ENCODE data around the gene STK24. TPM values are rescaled to one million over a fixed set of nuclear protein-coding genes. Genes with fewer than 3 reads are reported as not detected.

Gene STK24
- total RNA-seq, 1 experiment from 2014 or later: 82.1 TPM

DNA sequence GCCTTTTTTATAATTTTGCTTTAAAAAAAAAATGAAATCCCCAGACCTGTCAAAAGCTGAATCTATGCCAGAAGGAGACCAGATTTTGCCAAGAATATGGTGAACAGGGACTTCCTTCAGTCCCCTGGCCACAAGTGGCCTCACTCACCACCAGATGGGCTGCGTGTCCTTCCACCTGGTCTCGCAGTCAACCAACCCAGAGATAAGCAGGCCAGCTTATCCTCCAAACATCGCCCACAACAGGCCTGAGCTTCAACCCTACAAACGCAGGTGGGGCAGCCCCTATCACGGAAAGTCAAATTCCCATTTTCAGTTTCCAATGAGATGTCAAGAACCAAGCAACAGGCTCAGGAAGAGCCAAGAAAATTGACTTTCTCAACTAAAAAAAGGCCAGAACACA lies 30.5 kb downstream of the STK24 start:
- Histone ChIP-seq H3K9me3 (0 out of 2 replicates have a peak, but pooled peaks cover 8% of the 10 kb centered on the region), H3K4me3 (no peak overlapping the region), H3K27me3 (no peaks in the 10 kb centered on the region), H3K36me3 (peaks cover 20% of the 10 kb centered on the region)
- no peak for DNase-seq

DNA sequence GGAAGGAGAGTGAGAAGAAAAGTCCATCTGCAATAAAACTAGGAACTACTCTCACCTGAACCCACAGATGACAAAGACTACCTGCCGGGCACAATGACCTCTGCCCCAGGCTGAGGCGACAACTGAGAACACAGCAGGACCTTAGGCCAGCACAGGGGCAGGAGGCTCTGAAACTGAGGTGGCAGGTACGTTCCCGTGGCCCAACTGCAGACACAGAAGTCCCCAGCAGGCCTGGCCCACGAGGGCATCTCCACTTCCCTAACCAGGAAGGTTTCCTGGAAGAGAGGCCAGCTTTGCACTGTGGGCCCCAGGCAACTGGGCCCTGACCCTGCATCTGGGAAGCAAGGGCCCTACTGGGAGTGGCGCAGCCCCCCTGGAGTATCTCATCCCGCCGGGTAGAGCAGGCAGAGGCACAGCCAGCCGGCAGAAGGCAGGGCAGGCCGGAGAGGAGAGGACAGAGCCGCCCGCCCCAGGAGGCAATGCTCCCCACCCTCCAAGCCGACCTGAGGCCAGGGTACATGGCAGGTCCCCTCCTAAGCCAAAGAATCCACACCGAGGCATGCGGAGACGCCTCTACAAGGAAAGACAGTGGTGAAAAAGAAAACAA lies 32.7 kb downstream of the STK24 start:
- no peak for DNase-seq
- no peaks in the 10 kb centered on the region for H3K27me3 ChIP-seq
- 0 out of 2 replicates have a peak, but pooled peaks cover under 1% of the 10 kb centered on the region for H3K9me3 ChIP-seq
- peaks cover 1% of the 10 kb centered on the region for H3K36me3 ChIP-seq
- H3K4me3 ChIP-seq: no peak overlapping the region

DNA sequence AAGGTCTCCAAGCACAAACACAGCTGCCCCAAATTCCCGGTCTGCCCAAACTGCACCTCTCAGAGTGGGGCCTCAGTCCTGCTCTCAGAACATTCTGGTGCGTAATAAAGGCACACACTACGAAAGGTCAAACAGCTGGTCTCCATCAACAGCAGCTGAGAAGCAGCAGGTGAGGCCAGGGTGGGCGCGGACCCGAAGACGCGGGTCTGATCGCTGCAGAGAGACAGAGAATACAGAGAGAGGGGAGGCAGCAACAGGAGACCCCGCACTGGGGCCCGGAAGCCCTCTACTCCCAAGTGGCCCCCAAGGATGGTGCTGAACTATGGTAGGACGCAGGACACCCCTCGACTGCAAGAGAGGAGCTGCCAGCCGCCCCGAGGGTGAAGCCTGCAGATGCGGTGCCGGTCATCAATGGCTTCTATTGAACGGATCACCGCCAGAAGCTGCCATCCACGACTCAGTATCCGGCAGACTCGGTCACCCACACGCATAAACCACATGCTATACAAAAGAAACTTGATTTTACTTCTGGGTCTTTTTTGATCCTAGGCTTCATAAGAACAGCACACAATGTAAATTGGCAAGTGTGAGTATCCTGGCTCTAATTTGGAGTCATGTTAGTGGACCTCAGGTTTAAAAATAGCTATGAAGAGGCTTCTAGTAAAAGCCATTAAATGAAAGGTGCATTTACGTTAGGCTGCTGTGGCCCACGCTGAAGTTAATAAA lies 33.4 kb downstream of the STK24 start:
- DNase-seq: no peak
- Histone ChIP-seq H3K9me3 (no peaks in the 10 kb centered on the region), H3K27me3 (no peaks in the 10 kb centered on the region), H3K4me3 (no peak overlapping the region), H3K36me3 (no peaks in the 10 kb centered on the region; the same call in none of the 2 replicates)

DNA sequence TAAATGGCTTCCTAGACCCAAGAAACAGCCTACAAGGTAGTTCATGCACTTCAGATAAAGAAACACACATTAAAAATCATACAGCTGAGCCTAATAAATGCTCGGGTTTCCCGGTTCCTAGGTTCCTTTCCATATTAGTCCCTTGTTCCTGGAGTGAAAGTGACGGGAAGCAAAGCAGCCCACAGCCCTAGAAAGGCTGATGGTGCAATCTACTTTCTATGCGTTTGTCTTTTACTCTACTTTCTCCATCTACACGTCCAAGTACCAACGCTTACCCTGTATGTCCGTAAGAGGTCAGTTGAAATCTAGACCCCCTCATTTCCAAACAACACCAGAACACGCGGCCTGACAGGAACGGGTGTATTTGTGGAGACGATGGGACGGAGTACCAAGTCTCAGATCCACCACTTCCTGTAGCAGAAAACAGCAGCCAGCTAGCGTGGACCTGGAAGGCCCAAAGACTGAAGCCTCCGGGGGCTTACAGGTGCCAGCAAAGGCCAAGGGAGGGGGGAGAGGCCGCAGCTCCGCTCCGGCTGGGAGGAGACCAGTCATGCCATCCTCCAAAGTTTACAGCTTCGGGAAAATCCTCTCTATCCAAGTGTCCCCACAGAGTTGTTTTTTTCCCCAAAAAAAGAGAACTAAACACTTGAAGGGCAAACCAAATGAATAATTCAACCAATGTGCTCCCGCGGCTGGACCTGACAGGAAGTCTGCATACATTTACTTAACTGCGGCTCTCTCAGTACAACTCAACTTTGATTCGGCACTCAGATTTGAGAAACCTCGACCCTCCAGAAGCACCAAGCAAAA lies 34.1 kb downstream of the STK24 start:
- Histone ChIP-seq H3K36me3 (no peaks in the 10 kb centered on the region; the same call in none of the 2 replicates), H3K9me3 (no peaks in the 10 kb centered on the region), H3K4me3 (no peak overlapping the region), H3K27me3 (no peaks in the 10 kb centered on the region)
- DNase-seq: no peak

DNA sequence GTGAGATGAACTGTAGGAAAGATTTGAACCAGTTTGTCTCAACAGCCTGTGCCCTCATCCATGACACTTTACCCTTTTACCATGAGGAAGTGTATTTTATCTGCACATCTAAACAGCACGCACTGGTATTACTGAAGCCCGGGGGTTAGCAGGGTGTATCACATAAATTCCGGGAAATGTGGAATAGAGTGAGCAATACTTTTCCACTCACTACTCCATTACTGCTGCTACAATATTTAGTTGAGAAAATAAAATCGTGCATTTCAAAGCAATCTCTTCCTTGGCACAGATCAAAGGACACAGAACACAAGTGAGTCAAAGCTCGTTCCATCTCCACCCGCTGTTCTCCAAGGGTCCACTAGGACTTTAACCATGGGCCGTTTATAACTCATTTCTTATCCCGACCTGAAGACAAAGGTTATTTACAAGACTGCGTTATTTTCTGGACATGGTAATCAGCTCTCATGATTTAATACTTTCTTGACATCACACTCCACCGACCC lies 35.2 kb downstream of the STK24 start:
- Histone ChIP-seq H3K36me3 (no peaks in the 10 kb centered on the region; the same call in none of the 2 replicates), H3K9me3 (no peaks in the 10 kb centered on the region), H3K27me3 (no peaks in the 10 kb centered on the region), H3K4me3 (no peak overlapping the region)
- DNase-seq: no peak

DNA sequence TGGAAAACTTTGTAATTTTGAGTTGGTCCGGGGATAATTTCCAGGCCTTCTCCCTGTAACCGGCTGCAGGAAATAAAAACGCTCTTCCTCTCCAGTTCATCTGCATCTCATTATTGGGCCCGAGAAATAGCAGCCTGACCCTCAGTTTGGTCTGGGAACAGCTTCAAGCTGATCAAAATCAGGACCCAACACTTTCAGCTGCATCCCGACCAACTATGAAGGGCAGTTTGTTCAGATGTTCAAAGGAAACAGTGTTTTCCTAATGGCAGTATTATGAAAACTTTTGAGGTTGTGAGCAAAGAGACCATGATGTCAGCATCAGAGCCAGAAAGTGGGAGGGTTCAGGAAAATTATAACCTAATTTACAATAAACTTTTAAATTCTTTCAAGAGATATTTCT lies 35.7 kb downstream of the STK24 start:
- no peaks in the 10 kb centered on the region for H3K9me3 ChIP-seq
- no peaks in the 10 kb centered on the region; the same call in none of the 2 replicates for H3K36me3 ChIP-seq
- DNase-seq: no peak
- H3K27me3 ChIP-seq: no peaks in the 10 kb centered on the region
- no peak overlapping the region for H3K4me3 ChIP-seq

DNA sequence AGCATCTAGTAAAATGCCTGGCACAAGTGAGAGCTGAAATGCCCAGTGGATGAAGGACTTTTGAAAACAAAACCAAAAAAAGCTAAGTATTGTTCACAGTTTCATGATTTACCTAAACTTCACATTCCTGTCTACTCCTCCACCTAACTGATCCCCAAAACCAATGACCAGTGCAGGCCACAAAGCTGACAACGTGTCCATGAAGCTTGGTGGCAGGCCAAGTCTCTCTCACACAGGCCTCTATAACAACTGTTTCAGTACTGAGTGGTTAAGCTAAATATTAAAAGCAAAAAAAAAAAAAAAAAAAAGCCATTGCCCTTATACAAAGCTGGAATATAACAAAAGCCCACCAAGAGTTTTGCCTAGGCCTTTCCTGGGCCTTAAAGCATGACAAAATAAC lies 36.4 kb downstream of the STK24 start:
- no peaks in the 10 kb centered on the region for H3K27me3 ChIP-seq
- DNase-seq: no peak
- no peak overlapping the region for H3K4me3 ChIP-seq
- no peaks in the 10 kb centered on the region for H3K9me3 ChIP-seq
- H3K36me3 ChIP-seq: no peaks in the 10 kb centered on the region; the same call in none of the 2 replicates

DNA sequence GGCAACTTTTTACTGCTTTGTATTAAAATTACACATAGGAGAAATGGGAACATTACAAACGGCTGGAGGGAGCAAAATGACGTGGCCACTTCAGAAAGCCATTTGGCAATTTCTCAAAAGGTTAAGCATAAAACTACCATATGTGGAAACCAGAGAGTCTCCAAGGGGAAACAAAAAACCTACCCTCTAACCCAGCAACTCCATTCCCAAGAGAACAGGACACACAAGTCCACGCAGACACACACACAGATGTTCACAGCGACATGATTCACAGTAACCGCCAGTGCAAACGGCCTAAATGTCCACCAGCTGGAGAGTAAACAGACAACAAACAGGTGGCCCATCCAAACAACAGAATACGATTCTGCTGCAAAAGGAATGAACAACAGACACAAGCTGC lies 37.2 kb downstream of the STK24 start:
- Histone ChIP-seq H3K27me3 (no peaks in the 10 kb centered on the region), H3K9me3 (no peaks in the 10 kb centered on the region), H3K4me3 (no peak overlapping the region), H3K36me3 (no peaks in the 10 kb centered on the region; the same call in none of the 2 replicates)
- no peak for DNase-seq

DNA sequence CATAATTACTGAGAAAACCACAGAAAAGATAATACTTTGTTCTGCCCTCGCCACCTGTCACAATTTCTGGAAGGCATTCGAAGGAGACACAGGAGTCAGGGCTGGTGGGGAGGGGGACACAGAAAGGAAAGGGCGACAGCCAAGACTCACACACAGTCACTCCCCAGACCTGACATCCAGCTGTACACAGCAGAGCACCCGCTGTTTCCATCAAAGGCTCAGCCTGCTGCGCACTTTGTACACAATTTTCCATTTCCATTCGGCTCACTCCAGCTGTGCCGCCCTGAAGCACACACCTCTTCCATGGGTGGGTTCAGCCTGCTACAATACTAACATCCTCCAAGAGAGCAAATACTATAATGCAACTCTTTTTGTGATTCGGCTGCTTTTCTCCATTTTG lies 38.0 kb downstream of the STK24 start:
- no peak for DNase-seq
- Histone ChIP-seq H3K9me3 (no peaks in the 10 kb centered on the region), H3K27me3 (no peaks in the 10 kb centered on the region), H3K4me3 (no peak overlapping the region), H3K36me3 (no peaks in the 10 kb centered on the region; the same call in 1 of the 2 replicates)

DNA sequence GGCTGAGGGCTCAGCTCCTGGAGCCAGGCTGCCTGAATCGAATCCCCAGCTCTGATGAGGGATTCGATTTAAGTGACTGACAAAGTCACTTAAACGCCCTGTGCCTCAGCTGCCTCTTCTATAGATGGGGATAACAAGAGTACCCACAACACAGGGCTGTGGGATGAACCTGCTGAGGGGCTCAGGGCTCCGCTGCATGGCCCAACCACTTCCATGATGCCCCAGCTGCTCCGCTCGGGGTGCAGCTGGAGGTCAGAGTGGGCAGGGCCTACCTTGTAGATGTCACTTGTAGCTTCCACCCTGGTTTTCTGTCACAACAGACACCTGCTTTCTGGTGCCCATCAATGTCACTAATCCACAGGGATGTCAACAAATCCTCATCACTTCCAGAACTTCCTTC lies 39.2 kb downstream of the STK24 start:
- H3K4me3 ChIP-seq: no peak overlapping the region
- H3K27me3 ChIP-seq: no peaks in the 10 kb centered on the region
- no peak for DNase-seq
- H3K9me3 ChIP-seq: no peaks in the 10 kb centered on the region
- H3K36me3 ChIP-seq: no peaks in the 10 kb centered on the region; the same call in 1 of the 2 replicates

DNA sequence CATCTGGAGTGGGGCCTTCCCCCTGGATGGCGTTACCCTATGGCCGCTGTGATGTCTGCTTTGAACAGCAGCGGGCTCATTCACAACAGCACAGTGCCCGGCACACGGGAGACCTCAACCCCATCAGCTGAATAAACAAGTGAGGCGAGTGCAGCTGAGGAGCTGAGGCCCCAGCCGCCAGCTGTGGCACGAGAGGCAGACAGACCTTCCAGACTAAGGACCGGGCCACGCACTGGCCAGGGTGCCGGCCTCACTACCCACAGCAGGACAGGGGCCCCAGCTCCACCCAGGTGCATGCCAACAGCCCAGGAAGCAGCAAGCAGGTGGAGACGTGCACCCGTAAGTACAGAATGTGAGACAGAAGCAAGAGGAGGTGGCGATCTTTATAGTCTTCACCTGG lies 39.6 kb downstream of the STK24 start:
- no peaks in the 10 kb centered on the region for H3K27me3 ChIP-seq
- H3K4me3 ChIP-seq: no peak overlapping the region
- no peaks in the 10 kb centered on the region; the same call in 1 of the 2 replicates for H3K36me3 ChIP-seq
- no peaks in the 10 kb centered on the region for H3K9me3 ChIP-seq
- DNase-seq: no peak

DNA sequence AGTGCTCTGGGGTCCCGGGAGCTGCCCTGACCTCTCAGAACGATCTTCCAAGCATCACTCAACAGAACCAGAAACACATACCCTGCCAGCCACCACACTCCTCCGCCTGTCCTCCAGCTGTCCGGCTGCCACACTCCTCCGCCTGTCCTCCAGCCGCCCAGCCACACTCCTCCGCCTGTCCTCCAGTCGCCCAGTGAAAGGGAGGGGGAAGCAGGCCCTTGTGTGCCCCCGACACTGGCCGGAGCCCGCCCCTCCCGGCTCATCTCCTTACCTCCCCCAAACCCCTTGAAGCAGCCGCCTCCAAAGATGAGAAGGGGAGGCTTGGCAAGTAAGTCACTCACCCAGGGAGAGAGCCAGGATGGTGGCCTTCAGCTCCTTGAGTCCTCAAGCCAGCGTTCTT lies 40.2 kb downstream of the STK24 start:
- Histone ChIP-seq H3K27me3 (no peaks in the 10 kb centered on the region), H3K4me3 (no peak overlapping the region), H3K9me3 (no peaks in the 10 kb centered on the region), H3K36me3 (no peaks in the 10 kb centered on the region; the same call in 1 of the 2 replicates)
- no peak for DNase-seq

DNA sequence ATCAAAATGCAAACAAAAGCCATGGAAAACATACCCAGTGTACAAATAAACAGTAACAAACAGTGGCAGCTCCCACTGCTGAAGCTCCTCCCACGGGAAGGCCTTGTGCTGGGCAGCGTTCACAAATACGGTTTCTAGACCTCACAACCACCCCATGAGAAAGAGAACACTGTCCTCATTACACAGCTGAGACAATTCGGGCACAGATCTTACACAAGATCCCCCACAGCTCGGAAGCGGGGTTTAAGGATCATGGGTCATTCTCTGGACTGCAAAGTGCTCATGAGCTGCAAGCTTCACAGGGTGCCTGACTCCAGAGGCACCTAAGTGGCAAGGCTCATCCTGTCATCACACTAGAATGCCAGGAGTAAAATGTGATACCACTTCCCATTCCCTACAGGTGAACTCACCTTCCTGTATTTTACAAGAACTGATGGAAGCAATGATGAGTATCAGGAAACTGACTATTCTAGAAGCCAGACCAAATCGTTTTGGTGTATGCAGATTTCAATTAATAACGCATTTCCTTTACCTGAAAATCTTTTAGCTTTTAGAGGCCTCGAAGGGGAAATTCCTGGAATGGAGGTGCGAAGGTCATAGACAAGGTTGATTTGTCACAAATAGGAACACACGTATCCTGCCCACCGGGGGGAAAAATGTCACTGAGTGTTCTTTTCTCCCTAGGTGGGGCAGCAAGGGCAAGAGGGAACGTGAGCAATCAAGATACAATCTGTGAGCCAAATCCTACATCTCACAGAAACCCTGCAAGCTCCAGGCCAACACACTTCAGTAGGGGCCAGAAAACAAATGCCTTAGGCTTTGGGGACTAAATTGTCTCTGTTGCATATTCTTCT lies 41.2 kb downstream of the STK24 start:
- H3K27me3 ChIP-seq: no peaks in the 10 kb centered on the region
- H3K36me3 ChIP-seq: no peaks in the 10 kb centered on the region; the same call in 1 of the 2 replicates
- H3K4me3 ChIP-seq: no peak overlapping the region
- no peak for DNase-seq
- no peaks in the 10 kb centered on the region for H3K9me3 ChIP-seq

DNA sequence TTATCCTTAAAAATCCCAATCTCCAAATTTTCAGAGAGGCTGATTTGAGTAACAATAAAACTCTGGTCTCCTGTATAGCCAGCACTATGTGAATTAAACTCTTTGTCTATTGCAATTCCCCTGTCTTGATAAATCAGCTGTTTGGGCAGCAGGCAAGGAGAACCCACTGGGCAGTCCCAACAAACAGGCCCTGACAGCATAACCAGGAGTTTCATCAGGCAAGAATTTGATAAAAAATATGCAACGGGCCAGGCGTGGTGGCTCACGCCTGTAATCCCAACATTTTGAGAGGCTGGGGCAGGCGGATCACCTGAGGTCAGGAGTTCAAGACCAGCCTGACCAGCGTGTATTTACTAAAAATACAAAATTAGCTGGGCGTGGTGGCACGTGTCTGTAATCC lies 42.1 kb downstream of the STK24 start:
- no peak for DNase-seq
- Histone ChIP-seq H3K27me3 (no peaks in the 10 kb centered on the region), H3K9me3 (no peaks in the 10 kb centered on the region), H3K4me3 (no peak overlapping the region), H3K36me3 (no peaks in the 10 kb centered on the region; the same call in 1 of the 2 replicates)

DNA sequence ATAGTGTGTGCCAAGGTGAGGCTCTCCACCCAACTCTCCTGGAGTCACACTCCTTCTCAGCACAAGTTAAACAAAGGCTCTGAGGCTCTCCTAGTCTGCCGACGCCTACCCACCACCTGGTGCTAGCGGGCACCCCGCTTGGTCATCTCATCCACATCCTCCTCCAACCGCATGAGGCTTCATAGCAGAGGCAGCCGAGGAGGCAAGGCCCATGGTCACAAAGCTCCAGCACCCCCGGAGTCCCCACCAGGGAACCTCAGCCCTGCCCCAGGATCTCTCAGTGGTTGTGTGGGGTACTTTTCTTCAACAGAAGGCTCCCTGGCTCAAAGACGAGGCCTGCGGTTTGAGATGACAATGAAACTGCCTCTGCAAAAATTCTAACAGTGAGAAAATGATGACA lies 43.0 kb downstream of the STK24 start:
- DNase-seq: no peak
- no peaks in the 10 kb centered on the region for H3K9me3 ChIP-seq
- no peaks in the 10 kb centered on the region for H3K27me3 ChIP-seq

DNA sequence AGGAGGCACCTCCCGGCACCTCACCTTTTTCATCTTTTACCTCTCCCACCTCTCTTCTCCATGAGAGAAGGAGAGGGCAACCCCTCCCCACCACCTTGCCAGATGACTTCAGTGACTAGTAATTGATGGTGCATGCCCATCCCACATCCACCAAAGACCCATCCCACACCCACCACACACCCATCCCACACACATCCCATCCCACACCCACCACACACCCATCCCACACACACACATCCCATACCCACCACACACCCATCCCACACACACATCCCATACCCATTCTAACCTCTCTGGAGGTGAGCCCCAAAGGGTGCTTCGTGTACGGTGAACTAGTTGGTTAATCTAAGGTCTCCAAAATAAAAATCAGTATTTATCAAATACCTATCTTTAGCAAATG lies 44.7 kb downstream of the STK24 start:
- Histone ChIP-seq H3K9me3 (no peaks in the 10 kb centered on the region), H3K27me3 (no peaks in the 10 kb centered on the region), H3K36me3 (no peaks in the 10 kb centered on the region; the same call in 1 of the 2 replicates), H3K4me3 (no peak overlapping the region)
- DNase-seq: no peak

More for the DNA sequence above, 43.0 kb downstream of the STK24 start:
- Histone ChIP-seq H3K4me3 (no peak overlapping the region), H3K36me3 (no peaks in the 10 kb centered on the region; the same call in 1 of the 2 replicates)

All from MG63 (cell line).